Transverse colon (tissue), 4 donors: Measurements from ENCODE around the gene GBF1.

Source experiments
- EP300 ChIP-seq: sonication (generic); formaldehyde crosslinking; IDR thresholded peaks from one replicate; pipeline ENCODE4 v1.6.1; 2017; ENCODE audit warnings: antibody characterized with exemption, low read depth
- POLR2A ChIP-seq: fragments of 450-650 bp; IDR thresholded peaks from one replicate; pipeline ENCODE4 v1.6.1; 2016; ENCODE audit warnings: antibody characterized with exemption, mild to moderate bottlenecking, moderate library complexity
- POLR2AphosphoS5 ChIP-seq, 3 donors: sonication (generic); formaldehyde crosslinking; IDR thresholded peaks; one replicate each; pipeline ENCODE4 v1.6.1; 2016; ENCODE audit warnings: antibody characterized with exemption in 3 of 3
- TF ChIP-seq, protein P1 (sequence below), 5 experiments: fragments of 200-600 bp in 3 of 5; fragments of 450-650 bp in 2 of 5; sonication (generic) in 3 of 5; IDR thresholded peaks; 1 replicate in 2 of 5; 2 replicates in 3 of 5; pipeline ENCODE4 v1.5.1; 2016 to 2017; ENCODE audit warnings: antibody characterized with exemption in 5 of 5, inconsistent platforms in 3 of 5, mild to moderate bottlenecking in 2 of 5, moderate library complexity in 1 of 5

DNA sequence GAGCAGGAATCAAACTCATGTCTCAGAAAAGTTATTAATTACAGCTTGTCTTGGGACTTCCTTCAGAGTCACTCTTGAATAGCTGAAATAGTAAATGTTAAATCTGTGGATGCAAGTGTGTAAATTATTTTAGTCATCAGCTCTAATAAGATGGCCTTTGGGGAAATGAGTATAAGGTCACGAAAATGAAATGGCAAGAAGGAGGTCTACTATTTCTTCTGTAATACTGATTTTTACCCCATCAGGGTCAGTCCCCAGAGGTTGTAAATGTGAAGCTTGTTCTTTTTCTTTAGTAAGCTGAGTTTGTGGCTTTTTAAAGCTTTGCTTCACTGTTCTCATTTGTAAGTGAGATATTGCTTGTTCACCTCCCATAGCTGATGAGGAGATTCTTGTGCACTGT lies 63.9 kb downstream of the GBF1 start:
- TF ChIP-seq, protein P1, sequence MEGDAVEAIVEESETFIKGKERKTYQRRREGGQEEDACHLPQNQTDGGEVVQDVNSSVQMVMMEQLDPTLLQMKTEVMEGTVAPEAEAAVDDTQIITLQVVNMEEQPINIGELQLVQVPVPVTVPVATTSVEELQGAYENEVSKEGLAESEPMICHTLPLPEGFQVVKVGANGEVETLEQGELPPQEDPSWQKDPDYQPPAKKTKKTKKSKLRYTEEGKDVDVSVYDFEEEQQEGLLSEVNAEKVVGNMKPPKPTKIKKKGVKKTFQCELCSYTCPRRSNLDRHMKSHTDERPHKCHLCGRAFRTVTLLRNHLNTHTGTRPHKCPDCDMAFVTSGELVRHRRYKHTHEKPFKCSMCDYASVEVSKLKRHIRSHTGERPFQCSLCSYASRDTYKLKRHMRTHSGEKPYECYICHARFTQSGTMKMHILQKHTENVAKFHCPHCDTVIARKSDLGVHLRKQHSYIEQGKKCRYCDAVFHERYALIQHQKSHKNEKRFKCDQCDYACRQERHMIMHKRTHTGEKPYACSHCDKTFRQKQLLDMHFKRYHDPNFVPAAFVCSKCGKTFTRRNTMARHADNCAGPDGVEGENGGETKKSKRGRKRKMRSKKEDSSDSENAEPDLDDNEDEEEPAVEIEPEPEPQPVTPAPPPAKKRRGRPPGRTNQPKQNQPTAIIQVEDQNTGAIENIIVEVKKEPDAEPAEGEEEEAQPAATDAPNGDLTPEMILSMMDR (IDR thresholded peaks at IDR 0.05) = no peak
- TF ChIP-seq EP300 (no peak), POLR2AphosphoS5 (IDR thresholded peaks at IDR 0.05) (no peak), POLR2A (no peak)
